ENCODE results near the gene GDPD1. TPM values are rescaled to one million over a fixed set of nuclear protein-coding genes. Genes with fewer than 3 reads are reported as not detected.
"Not testable (repeated sequence)": the region's sequence is repeated elsewhere in the genome, so short reads cannot be mapped to it uniquely, and the experiment has no call there.

GDPD1 gene
- total RNA-seq, 1 donor from 2014 or later, result 9.1 TPM

DNA sequence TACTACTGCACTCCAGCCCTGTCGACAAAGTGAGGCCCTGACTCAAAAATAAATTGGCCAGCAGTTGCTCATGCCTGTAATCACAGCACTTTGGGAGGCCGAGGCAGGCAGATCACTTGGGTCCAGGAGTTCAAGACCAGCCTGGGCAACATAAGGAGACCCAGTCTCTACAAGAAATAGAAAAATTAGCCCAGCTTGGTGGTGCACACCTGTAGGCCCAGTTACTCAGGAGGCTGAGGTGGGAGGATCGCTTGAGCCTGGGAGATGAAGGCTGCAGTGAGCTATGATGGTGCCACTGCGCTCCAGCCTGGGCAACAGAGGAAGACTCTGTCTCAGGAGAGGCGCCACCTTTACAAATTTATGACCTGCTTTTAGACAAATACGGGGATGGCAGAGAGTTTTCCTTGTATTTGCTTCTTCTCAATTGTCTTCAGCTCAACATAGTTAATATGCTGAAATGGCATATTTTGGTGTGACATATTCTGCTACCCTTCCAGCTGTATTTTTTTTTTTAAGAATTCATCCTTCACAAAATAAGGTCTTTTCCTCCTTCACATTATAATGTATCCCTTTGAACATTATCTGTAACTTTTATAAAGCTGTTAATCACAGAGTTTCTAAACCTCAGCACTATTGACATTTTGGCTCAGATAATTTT lies 90.1 kb downstream of the GDPD1 start:
- no peaks in the 10 kb centered on the region for H3K36me3 Mint-ChIP-seq

DNA sequence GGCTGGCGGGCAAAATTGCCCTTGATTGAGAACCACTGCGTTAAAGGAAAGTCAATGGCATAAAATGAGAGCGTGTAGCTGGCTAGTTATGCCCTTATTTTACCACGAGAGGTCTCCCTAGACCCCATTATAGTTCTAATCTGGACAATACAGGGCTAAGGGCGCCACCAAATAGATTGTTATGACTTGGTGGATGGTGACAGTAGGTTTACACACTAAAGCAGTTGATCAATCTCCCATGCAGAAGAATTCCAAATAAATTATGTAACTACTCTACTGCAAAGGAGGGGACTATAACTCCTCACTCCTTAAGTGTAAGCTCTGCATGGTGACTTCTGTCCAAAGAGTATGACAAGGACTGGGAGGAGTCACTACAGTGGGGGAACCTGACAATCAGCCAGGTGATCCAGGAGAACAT lies 90.7 kb downstream of the GDPD1 start:
- Mint-ChIP-seq H3K36me3 (no peaks in the 10 kb centered on the region), H3K9me3 (no peaks in the 10 kb centered on the region), H3K4me1 (no peaks in the 10 kb centered on the region), H3K27me3 (ENCODE audit: low read depth) (no peaks in the 10 kb centered on the region), H3K4me3 (no peak overlapping the region), H3K27ac (no peak overlapping the region)
- no peak for DNase-seq (ENCODE audit: low spot score in 2 of 2, unreplicated experiment in 2 of 2)
- TF ChIP-seq CTCF (IDR thresholded peaks at IDR 0.05; ENCODE audit: unreplicated experiment), result peak; percentile 57

More for the DNA sequence above, 90.1 kb downstream of the GDPD1 start:
- H3K27ac Mint-ChIP-seq, result no peak overlapping the region
- TF ChIP-seq CTCF (IDR thresholded peaks at IDR 0.05; ENCODE audit: unreplicated experiment), result no peak
- no peaks in the 10 kb centered on the region for H3K4me1 Mint-ChIP-seq
- no peak overlapping the region for H3K4me3 Mint-ChIP-seq
- H3K27me3 Mint-ChIP-seq (ENCODE audit: low read depth), result no peaks in the 10 kb centered on the region
- DNase-seq (ENCODE audit: low spot score in 2 of 2, unreplicated experiment in 2 of 2), result no peak
- H3K9me3 Mint-ChIP-seq, result no peaks in the 10 kb centered on the region

DNA sequence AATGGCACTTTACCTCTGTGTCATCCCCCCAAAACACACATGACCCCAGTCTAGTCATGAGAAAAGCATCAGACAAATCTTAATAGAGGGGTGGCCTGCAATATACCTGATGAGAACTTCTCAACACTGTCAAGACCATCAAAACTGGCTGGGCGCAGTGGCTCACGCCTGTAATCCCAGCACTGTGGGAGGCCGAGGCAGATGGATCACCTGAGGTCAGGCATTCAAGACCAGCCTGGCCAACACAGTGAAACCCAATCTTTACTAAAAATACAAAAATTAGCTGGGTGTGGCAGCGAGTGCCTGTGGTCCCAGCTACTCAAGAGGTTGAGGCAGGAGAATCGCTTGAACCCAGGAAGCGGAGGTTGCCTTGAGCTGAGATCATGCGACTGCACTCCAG lies 91.2 kb downstream of the GDPD1 start:
- DNase-seq (ENCODE audit: low spot score in 2 of 2, unreplicated experiment in 2 of 2); H3K36me3 Mint-ChIP-seq; H3K4me1 Mint-ChIP-seq; H3K9me3 Mint-ChIP-seq; H3K4me3 Mint-ChIP-seq; H3K27me3 Mint-ChIP-seq (ENCODE audit: low read depth); H3K27ac Mint-ChIP-seq: not testable (repeated sequence)

DNA sequence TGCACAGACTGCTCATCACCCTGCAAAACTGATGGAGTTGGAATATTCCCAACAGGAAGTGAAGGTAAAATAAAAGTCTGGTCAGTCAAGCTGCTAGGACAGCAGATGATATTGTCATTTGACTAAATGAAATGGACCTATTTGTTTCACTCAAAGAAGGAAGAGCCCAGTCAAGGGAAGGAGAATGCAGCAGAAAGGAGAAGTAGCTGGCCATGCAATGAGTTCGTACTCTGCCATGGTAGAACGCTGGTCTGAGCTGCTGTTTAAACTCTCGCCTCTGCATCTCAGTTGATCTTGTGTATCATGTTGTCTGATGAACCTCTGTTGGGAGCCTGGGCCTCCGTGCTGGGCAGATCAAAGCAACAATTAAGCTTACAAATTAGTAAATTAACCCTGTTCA lies 95.6 kb downstream of the GDPD1 start:
- Mint-ChIP-seq H3K4me1 (no peaks in the 10 kb centered on the region), H3K27ac (no peak overlapping the region), H3K9me3 (no peaks in the 10 kb centered on the region), H3K4me3 (no peak overlapping the region), H3K27me3 (ENCODE audit: low read depth) (no peaks in the 10 kb centered on the region), H3K36me3 (no peaks in the 10 kb centered on the region)
- no peak for TF ChIP-seq CTCF (IDR thresholded peaks at IDR 0.05; ENCODE audit: unreplicated experiment)
- DNase-seq (ENCODE audit: low spot score in 2 of 2, unreplicated experiment in 2 of 2), result no peak

Other genes with a start within 250 kb of the GDPD1 start
- 23.0 to 25.3 TPM (median 24.4 TPM) in 3 replicates for gene TRIM37, start 113.6 kb upstream of the GDPD1 start, total RNA-seq
- 59.6 to 64.0 TPM (median 61.7 TPM) in 3 replicates for gene SKA2, start 65.3 kb upstream of the GDPD1 start, total RNA-seq
- gene PRR11, start 64.8 kb upstream of the GDPD1 start, total RNA-seq, result 13.3 to 15.2 TPM (median 15.1 TPM) in 3 replicates
- gene SMG8, start 10.5 kb upstream of the GDPD1 start, total RNA-seq, result 16.1 to 16.4 TPM (median 16.4 TPM) in 3 replicates
- gene YPEL2, start 111.1 kb downstream of the GDPD1 start, total RNA-seq, result 7.5 to 9.9 TPM (median 8.7 TPM) in 3 replicates

All from mesothelial cell of epicardium (in vitro differentiated cells).